ENCODE measurements around the gene RSPO3.

DNA sequence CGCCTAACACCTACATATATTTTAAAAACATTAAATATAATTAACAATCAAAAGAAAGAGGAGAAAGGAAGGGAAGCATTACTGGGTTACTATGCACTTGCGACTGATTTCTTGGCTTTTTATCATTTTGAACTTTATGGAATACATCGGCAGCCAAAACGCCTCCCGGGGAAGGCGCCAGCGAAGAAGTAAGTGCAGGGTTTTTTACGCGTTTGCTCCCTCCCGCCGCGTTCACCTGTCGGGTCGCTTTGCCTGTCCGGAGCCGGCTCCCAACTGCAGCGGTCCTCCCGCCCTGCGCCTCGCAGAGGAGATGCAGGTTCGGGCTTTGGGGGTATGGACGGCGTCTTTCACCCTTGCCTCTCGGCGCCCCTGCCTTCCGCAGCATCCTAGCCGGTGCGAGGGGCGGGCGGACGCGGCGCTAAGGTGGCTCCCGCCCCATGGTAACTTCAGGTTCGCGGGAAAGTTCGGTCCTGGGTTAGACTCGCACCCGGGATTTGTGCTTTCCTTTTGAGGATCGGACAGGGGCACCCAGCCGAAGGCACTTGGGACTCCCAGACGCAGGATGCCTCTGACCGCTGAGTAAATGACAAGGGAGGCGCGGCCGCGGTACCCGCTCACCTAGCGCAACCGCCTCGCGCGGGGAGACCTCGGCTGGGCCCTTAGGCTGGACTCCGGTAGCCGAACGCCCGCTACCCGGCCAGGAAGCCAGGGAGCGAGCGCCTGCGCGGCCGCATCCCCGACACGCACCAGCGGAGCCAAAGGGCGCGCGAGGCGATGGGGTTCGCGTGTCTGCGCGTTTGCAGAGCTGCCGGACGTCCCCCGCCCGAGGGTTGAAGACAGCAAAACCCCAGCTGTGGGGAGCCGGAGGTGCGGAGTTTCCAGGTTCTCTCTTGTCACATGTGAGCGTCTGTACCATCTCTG lies 891 bp downstream of the RSPO3 start:
- TF ChIP-seq, protein P1, sequence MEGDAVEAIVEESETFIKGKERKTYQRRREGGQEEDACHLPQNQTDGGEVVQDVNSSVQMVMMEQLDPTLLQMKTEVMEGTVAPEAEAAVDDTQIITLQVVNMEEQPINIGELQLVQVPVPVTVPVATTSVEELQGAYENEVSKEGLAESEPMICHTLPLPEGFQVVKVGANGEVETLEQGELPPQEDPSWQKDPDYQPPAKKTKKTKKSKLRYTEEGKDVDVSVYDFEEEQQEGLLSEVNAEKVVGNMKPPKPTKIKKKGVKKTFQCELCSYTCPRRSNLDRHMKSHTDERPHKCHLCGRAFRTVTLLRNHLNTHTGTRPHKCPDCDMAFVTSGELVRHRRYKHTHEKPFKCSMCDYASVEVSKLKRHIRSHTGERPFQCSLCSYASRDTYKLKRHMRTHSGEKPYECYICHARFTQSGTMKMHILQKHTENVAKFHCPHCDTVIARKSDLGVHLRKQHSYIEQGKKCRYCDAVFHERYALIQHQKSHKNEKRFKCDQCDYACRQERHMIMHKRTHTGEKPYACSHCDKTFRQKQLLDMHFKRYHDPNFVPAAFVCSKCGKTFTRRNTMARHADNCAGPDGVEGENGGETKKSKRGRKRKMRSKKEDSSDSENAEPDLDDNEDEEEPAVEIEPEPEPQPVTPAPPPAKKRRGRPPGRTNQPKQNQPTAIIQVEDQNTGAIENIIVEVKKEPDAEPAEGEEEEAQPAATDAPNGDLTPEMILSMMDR (IDR thresholded peaks at IDR 0.05), result peak in 2 of 4 experiments; percentile 4 to 14
- TF ChIP-seq POLR2A (IDR thresholded peaks at IDR 0.05) (no peak), EP300 (IDR thresholded peaks at IDR 0.05) (no peak), POLR2AphosphoS5 (IDR thresholded peaks at IDR 0.05) (peak; percentile 6)
